Measurements from ENCODE around the gene LIPA. TPM values are rescaled to one million over a fixed set of nuclear protein-coding genes. Genes with fewer than 3 reads are reported as not detected.

LIPA gene
- polyA plus RNA-seq, 1 donor (not counting 4 experiments of a cell fraction or from before 2014, with no cell fraction given): 156 TPM

GRCh38 chr10:89165923-89166322, 85.7 kb downstream of the LIPA start:
- no peak for DNase-seq (ENCODE audit: low read depth, low spot score)
- dilution Hi-C loops (cut with MboI; ENCODE audit: extremely low pct_ligation_motif_present, low sequenced_read_pairs): no loop called here
- H3K4me1 ChIP-seq (ENCODE audit: control insufficient read depth, extremely low read depth, insufficient read depth, low read length): peaks cover 15% of the 10 kb centered on the region

DNA sequence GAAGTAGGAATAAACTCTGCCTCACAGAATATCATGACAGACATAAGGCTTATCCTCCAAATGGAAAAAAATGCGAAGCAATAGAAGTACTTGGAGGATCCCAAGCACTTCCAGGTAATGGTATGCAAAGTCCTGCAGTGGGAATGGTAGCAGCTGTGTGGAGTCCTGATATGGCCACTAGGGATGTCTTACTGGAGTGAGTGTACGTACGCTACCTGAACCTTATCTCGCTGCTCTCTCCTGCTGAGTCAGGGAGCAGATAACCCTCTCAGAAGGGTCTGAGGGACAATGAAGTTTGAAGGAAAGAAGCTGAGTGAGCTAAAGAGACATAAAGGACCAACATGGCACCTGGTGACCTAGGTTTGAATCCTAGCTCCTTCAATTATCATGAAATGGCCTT, 86.7 kb downstream of the LIPA start:
- Histone ChIP-seq H3K79me2 (ENCODE audit: control insufficient read depth, insufficient read depth, low read length) (no peaks in the 10 kb centered on the region), H3K4me2 (ENCODE audit: control insufficient read depth, extremely low read depth, insufficient read depth, low read depth, low read length) (no peak overlapping the region), H3K4me1 (ENCODE audit: control insufficient read depth, extremely low read depth, insufficient read depth, low read length) (peaks cover 15% of the 10 kb centered on the region), H3K9ac (ENCODE audit: control insufficient read depth, extremely low read depth, insufficient read depth, low read length) (no peak overlapping the region), H2AFZ (ENCODE audit: control insufficient read depth, low read length) (no peak overlapping the region), H3K27me3 (ENCODE audit: control insufficient read depth, extremely low read depth, insufficient read depth, low read length) (no peaks in the 10 kb centered on the region), H3K9me1 (ENCODE audit: control insufficient read depth, extremely low read depth, insufficient read depth, low read length) (no peaks in the 10 kb centered on the region), H4K20me1 (ENCODE audit: control insufficient read depth, extremely low read depth, insufficient read depth, low read length) (no peaks in the 10 kb centered on the region), H3K9me3 (ENCODE audit: control insufficient read depth, low read depth, low read length) (no peaks in the 10 kb centered on the region), H3K4me3 (ENCODE audit: control insufficient read depth in 2 of 3, extremely low read depth in 1 of 3, insufficient read depth in 2 of 3, low read depth in 1 of 3, low read length in 3 of 3) (no peak overlapping the region), H3K36me3 (ENCODE audit: control insufficient read depth in 2 of 2, extremely low read depth in 1 of 2, insufficient read depth in 2 of 2, low read length in 2 of 2) (no peaks in the 10 kb centered on the region), H3K27ac (ENCODE audit: control insufficient read depth, insufficient read depth, low read length) (no peak overlapping the region)
- TF ChIP-seq EZH2 (IDR thresholded peaks at IDR 0.05; ENCODE audit: low read length): no peak
- TF ChIP-seq, protein P1, sequence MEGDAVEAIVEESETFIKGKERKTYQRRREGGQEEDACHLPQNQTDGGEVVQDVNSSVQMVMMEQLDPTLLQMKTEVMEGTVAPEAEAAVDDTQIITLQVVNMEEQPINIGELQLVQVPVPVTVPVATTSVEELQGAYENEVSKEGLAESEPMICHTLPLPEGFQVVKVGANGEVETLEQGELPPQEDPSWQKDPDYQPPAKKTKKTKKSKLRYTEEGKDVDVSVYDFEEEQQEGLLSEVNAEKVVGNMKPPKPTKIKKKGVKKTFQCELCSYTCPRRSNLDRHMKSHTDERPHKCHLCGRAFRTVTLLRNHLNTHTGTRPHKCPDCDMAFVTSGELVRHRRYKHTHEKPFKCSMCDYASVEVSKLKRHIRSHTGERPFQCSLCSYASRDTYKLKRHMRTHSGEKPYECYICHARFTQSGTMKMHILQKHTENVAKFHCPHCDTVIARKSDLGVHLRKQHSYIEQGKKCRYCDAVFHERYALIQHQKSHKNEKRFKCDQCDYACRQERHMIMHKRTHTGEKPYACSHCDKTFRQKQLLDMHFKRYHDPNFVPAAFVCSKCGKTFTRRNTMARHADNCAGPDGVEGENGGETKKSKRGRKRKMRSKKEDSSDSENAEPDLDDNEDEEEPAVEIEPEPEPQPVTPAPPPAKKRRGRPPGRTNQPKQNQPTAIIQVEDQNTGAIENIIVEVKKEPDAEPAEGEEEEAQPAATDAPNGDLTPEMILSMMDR (optimal IDR thresholded peaks at IDR 0.05 in 1 of 3, IDR thresholded peaks at IDR 0.05 in 1 of 3, conservative IDR thresholded peaks at IDR 0.05 in 1 of 3; ENCODE audit: extremely low read depth in 1 of 3, insufficient read depth in 2 of 3, low read length in 3 of 3): no peak
- dilution Hi-C loops (cut with MboI; ENCODE audit: extremely low pct_ligation_motif_present, low sequenced_read_pairs): no loop called here
- FAIRE-seq: no peak
- DNase-seq (ENCODE audit: low read depth, low spot score): no peak

More at GRCh38 chr10:89165923-89166322, 85.7 kb downstream of the LIPA start:
- FAIRE-seq: peak; percentile 90
- H2AFZ ChIP-seq (ENCODE audit: control insufficient read depth, low read length): no peak overlapping the region
- H3K9me3 ChIP-seq (ENCODE audit: control insufficient read depth, low read depth, low read length): no peaks in the 10 kb centered on the region
- no peaks in the 10 kb centered on the region for H3K27me3 ChIP-seq (ENCODE audit: control insufficient read depth, extremely low read depth, insufficient read depth, low read length)
- H3K9me1 ChIP-seq (ENCODE audit: control insufficient read depth, extremely low read depth, insufficient read depth, low read length): no peaks in the 10 kb centered on the region
- no peaks in the 10 kb centered on the region for H4K20me1 ChIP-seq (ENCODE audit: control insufficient read depth, extremely low read depth, insufficient read depth, low read length)
- no peak overlapping the region for H3K4me3 ChIP-seq (ENCODE audit: control insufficient read depth in 2 of 3, extremely low read depth in 1 of 3, insufficient read depth in 2 of 3, low read depth in 1 of 3, low read length in 3 of 3)
- H3K36me3 ChIP-seq (ENCODE audit: control insufficient read depth in 2 of 2, extremely low read depth in 1 of 2, insufficient read depth in 2 of 2, low read length in 2 of 2): no peaks in the 10 kb centered on the region
- TF ChIP-seq, protein P1 (optimal IDR thresholded peaks at IDR 0.05 in 1 of 3, IDR thresholded peaks at IDR 0.05 in 1 of 3, conservative IDR thresholded peaks at IDR 0.05 in 1 of 3; ENCODE audit: extremely low read depth in 1 of 3, insufficient read depth in 2 of 3, low read length in 3 of 3): no peak
- no peak for TF ChIP-seq EZH2 (IDR thresholded peaks at IDR 0.05; ENCODE audit: low read length)
- no peak overlapping the region for H3K9ac ChIP-seq (ENCODE audit: control insufficient read depth, extremely low read depth, insufficient read depth, low read length)
- H3K4me2 ChIP-seq (ENCODE audit: control insufficient read depth, extremely low read depth, insufficient read depth, low read depth, low read length): no peak overlapping the region
- H3K79me2 ChIP-seq (ENCODE audit: control insufficient read depth, insufficient read depth, low read length): no peaks in the 10 kb centered on the region
- no peak overlapping the region for H3K27ac ChIP-seq (ENCODE audit: control insufficient read depth, insufficient read depth, low read length)
